Retina (tissue), 1 donor: ENCODE data around the gene VSX1.

Source experiments
- DNase-seq: peaks from one replicate; pipeline ENCODE4 v3.0.0-alpha.2; 2016

The VSX1 gene

DNA sequence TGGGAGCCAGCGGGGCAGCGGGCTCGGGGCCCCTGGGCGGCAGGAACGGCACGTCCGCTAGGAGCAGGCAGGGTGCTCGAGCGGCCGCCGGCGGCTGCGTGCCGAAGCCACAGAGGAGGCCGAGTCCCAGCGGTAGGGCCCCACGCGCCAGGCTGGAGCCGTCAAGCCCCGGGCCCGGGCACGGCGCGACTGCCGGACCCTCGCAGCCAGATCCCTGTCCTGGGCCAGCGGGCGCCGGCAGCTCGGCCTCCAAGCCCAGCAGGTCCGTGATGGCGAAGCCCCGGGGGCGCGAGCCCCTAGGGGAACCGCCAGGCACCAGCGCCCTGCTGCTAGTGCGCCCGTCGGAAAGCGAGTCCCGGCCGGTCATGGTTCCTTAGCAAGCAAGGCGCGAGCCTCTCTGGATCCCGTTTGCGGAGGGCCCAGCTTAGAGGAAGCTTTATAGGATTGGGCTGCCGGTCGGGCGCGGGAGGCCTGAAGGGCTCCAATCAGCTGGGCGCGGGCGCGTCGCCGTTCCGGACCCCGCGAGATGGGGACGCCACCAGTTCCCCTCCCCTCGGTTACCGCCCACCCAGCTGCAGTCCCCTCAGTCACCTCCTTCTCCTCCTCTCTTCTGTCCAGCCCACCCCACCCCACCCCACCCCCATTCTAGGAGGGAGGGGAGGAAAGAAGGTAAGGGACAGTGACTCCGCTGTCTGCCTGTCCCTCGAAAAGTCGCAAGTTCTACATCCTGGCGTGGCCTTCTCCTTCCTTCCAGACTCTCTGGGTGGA, at the start of gene VSX1:
TSS of gene VSX1 (minus strand) at position 412 of the 768 bp plus-strand sequence. CDS start at position 367, 45 bp downstream.
- DNase-seq = peak; percentile 65

DNA sequence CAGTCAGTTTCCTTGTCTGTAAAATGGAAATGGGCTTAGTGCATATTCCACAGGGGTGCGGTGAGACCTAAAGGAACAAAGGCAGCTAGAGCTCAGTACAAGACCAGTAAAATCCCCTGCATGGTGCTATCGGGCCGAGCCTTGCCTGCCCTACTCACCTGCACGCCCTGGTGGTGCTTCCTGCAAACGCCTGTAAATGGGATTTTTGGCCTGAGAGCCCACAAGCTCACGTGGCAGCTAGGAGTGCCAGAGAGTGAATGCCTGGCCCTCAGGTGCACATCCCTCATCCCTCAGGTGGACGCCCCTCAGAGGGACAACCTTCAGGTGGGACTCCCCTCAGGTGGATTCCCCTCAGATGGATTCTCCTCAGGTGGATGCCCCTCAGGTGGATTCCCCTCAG, 48.0 kb upstream of the VSX1 start:
- no peak for DNase-seq

DNA sequence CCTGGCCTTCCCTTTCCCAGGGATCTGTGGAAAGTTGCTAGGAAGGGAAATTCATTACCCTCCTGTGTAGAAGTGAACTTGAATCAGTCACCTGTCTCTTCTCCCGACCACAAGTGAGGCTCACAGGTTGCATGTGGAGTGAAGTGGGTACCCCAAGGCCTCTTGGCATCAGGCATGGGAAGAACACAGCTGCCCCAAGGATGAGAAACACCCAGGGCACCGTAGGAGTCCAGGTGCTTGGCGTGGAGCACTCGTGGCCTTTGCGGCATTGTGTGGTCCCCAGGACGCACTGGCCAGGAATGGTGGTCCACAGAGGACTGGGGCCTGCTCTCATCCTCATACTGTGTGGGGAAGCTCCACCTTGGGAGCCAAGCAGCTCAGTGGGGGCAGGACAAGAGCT, 47.5 kb upstream of the VSX1 start:
- DNase-seq = no peak

DNA sequence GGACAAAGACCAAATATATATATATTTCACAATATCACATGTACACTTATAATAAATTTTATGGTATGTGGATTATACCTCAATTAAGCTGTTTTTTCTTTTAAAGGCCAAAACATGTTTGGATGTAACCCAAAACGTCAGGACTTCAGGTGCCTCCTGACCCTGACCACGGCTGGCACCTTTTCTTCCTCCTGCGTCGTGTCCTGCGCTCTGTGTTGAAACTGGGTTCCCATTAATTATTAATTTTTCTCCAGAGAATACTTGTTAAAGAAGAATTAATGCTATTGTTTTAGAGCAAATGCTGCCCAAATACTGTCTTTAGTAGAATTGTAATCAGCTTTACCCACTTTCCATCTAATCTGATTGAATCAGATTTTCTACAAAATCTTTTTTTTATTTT, 46.7 kb upstream of the VSX1 start:
- DNase-seq = no peak

DNA sequence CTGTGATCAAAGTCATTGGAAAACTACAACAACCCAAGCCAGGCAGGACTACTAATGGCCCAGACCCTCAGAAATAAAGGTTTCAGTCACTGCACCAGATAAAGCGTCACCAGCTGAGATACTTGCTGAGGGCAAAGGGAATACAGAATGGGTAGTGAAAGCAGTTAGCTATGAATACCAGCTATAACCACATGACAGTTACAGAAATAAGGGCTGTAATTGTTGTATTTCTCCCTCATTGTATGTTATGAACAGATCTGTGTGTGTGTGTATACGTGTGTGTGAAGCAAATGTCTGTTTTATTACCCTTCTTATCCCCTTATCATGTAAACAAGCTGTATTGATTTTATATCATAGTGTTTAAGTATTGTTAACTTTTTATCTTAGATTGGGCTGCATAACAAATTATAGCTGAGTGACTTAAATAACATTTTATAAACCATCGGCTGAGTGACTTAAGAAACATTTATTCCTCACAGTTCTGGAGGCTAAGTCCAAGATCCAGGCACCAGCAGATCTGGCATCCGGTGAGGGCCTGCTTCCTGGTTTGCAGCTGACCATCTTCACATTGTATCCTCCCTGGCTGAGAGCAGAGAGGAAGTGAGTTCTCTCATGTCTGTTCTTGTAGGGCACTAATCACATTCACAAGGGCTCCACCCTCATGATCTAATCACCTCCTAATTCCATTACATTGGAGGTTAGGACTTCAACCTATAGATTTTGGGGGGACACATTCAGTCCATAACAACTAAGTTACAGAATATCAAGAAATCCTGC, 46.0 kb upstream of the VSX1 start:
- no peak for DNase-seq

DNA sequence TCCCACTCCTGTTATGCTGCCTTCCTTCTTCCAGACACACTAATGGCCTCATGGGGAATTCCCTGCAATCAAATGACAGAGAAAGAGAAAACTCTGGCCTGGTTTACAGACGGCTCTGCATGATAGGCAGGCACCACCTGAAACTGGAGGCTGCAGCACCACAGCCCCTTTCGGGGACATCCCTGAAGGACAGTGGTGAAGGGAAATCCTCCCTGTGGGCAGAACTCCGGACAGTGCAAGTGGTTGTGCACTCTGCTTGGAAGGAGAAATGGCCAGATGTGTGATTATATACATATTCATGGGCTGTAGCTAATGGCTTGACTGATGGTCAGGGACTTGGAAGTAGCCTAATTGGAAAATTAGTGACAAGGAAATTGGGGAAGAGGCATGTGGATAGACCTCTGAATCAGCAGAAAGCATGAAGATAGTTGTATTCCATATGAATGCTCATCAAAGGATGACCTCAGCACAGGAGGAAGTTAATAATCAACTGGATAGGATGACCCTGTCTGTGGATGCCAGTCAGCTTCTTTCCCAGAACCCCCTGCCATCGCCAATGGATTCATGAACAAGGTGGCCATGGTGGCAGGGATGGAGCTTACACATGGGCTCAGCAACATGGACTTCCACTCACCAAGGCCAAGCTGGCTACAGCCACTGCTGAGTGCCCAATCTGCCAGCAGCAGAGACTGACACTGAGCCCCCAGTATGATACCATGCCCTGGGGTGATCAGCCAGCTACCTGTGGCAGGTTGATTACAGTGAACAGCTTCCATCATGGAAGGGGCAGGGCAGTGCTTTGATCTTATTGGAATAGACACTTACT, 44.5 kb upstream of the VSX1 start:
- no peak for DNase-seq

DNA sequence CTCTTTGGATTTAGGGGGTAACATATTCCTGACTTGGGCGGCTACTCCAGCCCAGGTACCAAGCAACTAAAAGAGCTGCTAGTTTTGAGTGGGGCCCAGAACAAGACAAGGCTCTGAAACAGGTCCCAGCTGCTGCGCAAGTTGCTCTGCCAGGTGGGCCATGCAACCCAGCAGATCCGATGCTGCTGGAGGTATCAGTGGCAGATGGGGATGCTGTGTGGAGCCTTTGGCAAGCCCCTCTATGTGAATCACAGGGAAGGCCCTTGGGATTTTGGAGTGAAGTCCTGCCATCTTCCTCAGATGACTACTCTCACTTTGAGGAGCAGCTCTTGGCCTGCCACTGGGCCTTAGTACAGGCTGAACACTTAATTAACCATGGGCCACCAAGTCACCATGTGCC, 43.7 kb upstream of the VSX1 start:
- no peak for DNase-seq

DNA sequence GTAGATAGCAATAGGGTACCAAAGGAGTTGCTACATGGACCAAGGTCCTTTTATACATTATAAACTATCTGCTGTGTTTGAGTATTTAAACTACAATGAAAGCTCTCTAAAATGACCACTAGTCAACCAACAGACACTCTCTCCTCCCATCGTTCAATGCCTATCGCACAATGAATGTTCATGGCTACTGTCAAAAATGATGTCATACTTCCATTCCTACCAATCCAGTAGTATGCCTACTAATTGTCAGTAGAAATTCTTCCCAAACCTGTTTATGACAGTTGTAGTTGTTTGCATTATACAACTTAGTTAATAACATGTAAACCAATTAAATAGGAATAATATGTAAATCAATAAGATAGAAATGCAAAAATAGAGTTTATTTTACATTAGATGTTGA, 39.0 kb upstream of the VSX1 start:
- DNase-seq = no peak

DNA sequence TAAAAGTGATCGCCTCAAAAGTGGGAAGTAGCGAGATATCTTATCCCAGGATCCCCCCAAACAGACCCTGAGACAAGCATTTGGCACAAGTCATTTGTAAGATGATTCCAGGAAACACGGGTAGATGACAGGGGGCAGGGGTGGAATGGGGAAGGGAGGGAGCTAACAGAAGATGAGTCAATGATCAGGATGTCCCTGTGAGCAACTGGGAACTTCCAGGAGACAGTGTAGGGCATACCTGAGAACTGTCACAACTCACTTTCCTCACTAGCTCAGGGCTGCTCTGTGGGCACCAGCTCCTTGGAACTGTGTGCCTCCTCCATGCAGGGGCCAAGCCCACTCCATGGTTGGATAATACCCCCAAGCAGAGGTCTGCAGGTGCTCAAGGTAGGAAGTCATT, 38.5 kb upstream of the VSX1 start:
- DNase-seq = no peak

DNA sequence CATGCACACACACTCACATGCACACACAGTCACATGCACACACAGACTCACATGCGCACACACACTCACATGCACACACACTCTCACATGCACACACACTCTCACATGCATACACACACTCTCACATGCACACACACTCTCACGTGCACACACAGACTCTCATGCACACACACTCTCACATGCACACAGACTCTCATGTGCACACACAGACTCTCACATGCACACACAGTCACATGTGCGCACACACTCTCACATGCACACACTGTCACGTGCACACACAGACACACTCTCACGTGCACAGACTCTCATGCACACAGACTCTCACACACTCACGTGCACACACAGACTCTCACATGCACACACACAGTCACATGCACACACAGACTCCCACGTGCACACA, 36.6 kb upstream of the VSX1 start:
- DNase-seq = no peak

DNA sequence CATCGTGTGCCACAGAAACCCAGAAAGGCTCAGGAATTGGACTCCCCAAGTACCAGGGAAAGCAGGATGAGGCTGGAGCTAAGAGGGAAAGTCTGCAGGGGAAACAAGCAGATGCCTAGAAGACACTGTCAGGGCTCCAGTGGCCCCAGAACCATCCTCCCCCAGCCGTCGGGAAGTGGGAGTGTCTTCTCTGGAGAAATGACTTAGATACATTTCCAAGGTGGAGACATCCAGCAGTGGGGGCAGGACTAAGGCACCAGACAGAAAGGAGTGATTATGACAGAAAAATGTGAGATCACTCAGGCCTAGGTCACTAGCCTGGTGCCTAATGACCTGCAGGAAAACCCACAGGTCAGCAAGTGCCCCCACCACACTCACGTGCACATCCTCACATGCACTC, 36.0 kb upstream of the VSX1 start:
- no peak for DNase-seq

DNA sequence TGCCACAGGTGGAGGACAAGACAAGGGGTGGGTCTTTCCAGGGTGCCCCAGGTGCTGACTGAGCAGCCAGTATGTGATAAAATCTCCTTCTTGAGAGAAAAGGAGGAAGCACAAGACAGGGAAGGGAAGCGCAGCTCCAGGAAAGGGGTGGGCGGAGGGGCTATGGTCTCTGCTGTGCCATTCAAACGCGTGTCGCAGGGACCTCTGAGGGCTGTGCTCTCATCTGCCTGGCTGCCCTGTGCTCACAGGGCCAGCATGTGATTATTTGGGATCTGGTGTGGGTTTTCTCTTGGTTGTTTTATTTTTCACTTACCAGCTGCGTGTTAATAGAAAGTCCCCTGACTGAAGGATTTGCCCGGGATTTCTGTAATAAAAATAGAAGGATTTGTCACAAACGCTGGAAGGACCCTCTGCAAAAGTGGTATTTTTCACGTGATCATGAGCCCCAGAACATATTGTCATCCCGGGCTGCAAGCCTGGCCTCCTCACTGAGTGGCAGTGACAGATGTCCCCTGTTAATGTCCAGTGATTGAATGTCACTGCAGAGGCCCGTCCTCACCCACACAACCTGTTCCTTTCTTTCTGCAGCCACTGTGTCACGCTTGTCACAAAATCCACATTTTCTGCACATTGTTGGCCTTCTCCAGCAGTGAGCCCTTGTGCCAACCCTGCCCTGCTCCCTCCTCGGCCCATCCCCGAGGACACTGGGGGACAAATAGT, 35.0 kb upstream of the VSX1 start:
- DNase-seq = no peak

DNA sequence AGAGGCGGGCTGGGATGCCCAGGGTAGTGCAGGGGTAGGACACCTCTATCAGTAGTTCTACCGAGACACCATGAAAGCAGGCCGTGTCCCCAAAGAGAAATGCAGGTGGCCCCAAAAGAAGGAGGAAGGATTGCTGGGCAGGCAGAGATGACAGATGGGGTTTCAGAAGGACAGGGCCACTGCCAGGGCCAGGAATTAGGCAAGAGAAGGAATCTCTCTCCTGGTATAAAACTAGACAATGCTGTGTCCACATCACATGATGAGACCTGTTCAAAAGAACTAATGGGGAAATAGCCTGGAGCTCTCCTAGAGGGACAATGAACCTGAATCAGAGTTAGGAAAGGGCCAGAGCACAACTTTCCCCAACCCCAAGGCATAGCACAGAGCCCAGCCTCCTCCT, 21.6 kb upstream of the VSX1 start:
- no peak for DNase-seq

DNA sequence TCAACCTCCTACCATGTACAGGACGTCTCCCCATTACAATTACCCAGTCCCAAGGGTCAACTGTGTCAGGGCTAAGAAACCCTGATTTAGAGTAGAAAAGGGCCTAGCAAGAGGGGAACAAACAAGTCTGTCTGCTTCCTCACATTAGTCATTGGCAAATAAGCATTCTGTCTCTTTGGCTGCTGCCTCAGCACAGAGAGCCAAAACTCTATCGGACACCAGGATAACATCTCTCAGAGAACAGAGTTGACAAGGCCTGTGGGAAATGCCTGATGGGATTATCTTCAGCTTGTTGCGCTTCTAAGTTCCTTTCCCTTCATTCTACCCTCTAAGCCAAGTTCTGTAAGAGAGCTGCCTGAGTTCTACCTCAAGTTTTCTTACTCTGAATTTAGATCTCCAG, 19.0 kb upstream of the VSX1 start:
- DNase-seq = no peak

DNA sequence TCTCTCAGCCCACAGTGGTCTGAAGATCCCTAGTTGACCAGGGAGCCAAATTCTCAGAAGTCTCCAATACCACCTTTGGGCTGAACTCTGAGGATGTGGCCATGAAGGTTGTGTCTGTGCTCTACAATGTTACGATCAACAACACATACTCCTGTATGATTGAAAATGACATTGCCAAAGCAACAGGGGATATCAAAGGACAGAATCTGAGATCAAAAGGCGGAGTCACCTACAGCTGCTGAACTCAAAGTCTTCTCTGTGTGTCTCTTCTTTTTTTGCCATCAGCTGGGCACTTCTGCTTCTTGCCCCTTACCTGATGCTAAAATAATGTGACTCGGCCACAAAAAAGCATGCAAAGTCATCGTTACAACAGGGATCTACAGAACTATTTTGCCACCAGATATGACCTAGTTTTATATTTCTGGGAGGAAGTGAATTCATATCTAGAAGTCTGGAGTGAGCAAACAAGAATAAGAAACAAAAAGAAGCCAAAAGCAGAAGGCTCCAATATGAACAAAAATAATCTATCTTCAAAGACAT, 17.7 kb upstream of the VSX1 start:
- no peak for DNase-seq

DNA sequence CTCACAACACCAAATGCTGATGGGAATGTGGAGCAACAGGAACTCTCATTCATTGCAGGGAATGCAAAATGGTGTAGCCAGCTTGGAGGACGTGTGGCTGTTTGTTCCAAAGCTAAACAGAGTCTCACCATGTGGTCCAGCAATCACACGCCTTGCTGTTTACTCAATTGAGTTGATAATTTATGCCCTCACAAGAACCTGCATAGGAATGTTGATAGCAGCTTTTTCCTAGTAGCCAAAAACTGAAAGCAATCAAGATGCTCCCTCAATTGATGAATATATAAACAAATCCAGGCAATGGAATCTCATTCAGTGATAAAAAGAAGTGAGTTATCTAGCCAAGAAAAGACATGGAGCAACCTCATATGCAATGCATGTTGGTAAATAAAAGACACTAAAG, 15.6 kb upstream of the VSX1 start:
- no peak for DNase-seq

DNA sequence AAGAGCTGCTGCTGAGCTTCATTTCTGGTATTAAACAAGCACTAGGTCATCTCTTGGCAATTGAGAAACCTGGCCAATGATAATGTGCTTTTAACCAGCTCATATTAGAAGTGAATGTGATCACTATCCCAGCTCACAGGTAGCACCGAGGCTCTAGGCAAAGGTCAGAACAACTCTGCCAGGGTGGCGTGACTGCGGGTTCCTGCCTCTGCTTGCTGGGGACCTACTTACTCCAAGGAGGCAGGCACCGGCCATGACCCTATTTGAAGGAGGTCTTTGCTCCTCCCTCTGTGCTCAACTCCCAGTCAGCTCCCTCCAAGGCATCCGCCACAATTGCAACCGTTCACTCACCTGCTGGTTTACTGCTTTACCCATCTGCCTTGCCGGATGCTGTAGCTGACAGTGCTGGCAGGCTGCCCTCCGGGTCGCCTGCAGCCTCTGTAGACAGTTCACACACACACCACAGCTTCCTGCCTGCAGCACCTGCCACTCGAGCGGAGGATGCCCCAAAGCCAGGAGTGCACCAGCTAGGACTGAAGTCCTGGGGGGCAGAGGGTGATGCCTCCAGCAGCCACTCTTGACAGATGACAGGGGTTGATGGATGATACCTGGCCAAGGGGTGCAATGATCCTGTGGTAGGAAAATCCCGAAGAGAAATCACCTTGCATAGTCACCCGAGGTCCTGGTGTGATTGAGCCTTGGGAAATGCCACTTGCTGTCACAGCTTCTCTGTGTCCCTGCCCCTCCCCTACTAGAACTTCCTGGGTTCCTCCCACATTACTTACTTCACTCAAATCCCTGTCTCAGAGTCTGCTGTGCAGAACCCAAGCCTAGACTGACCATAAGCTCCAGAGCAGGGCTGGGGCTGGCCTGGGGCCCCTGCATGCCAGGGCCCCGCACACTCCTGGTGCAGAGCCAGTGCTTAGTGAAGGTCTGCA, 8.8 kb upstream of the VSX1 start:
- no peak for DNase-seq

DNA sequence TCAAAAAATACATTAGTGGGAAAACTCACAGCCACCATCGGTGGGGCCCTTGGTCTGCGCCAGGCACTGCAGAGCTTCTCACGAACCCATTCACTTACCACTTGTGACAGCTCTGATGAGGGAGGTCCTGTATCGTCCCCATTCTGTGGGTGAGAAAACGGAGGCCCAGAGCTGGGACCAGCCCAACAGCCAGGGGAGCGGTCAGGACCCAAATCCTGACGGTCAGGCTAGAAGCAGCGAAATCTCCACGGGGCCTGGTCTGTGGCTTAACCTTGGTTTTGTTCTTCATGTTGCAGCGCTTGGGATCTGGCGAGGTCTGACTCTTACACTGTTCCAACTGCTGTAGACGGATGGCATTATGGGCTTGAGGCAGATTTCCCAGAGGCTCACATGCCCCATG, 7.7 kb upstream of the VSX1 start:
- DNase-seq = no peak

DNA sequence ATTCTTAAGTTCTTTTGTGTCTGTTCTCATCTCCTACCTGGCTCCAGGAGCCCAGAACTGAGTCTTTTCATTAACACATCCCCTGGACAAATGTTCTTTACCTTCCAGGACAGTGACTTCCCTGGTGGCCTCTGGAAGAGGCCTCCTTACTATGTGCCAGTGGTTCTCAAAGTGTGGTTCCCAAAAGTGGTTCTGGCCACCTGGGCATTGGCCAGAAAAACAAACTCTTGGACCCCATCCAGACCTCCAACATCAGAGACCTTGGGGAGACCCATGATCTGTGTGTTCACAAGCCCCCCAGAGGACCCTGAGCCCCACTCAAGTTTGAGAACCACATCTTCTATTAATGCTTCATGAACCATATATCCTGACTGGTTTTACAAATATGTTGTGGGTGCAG, 7.2 kb upstream of the VSX1 start:
- DNase-seq = no peak

DNA sequence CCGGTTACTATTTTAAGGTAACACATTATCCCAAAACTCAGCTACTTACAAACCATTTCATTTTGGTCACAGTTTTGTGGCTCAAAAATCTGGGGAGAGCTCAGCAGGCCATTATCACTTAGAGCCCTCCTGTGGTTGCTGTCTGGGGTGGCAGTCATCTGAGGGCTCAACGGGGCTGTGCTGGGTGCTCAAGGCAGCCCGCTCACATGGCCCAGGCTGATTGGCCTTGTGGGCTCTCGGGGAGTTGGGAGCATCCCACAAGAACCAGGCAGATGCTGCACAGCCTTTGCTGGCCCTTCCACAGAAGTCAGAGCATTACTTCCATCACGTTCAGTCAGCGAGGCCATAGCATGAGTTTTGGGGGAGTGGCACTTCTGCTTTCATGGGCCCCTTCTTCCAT, 6.3 kb upstream of the VSX1 start:
- no peak for DNase-seq

DNA sequence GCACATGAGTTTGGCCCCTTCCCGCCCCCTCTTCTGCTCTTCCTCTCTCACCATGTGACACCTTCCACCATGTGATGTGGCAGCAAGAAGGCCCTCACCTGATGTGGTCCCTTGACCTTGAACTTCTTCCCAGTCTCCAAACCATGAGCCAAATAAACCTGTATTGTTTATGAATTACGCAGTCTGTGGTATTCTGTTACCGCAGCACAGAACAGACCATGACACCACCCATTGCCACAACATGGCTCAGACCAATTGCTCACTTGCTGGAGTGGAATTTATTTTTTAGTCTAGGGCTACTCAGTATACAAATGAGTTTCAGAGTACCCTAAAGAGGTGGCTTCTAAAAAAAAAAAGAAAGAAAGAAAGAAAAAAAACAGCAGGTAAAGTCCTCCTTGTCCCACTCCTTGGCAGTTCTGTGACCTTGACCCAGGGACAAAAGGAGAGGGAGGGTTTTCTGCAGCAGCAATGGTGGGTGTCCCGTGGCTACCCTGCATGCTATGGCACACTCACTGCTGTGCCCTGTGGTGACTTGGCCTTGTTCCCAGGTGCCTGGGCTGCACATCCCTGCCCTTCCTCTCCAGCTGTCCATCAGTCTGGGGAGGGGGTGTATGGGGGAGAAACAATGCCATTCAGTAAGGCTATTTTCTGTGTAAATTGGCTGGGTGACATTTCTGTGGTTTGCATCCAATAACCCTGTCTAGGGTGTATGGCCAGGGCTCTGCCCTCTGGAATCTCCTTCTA, 5.4 kb upstream of the VSX1 start:
- no peak for DNase-seq
